Chondrocyte (in vitro differentiated cells): ENCODE results near the gene TGFBR1. TPM values are rescaled to one million over a fixed set of nuclear protein-coding genes. Genes with fewer than 3 reads are reported as not detected.
A peak's percentile ranks its signal among the peaks of the same experiment; 100 is the strongest.

Experiments used
- DNase-seq: peaks from one replicate; pipeline ENCODE4 v3.0.0; 2021; ENCODE audit warnings: mixed read lengths, low spot score
- H3K27ac Mint-ChIP-seq: one replicate; pipeline ENCODE4 v1.8.0; 2021; ENCODE audit warnings: mild to moderate bottlenecking, moderate library complexity, mixed read lengths; ENCODE audit not compliant: unreplicated experiment
- H3K27me3 Mint-ChIP-seq: 2 replicates; pipeline ENCODE4 v1.8.0; 2021; ENCODE audit warnings: low read depth, mixed read lengths
- H3K36me3 Mint-ChIP-seq: 2 replicates; pipeline ENCODE4 v1.8.0; 2021; ENCODE audit warnings: low read depth, mixed read lengths
- H3K4me1 Mint-ChIP-seq: 2 replicates; pipeline ENCODE4 v1.8.0; 2021; ENCODE audit warnings: low read depth, mild to moderate bottlenecking, mixed read lengths
- H3K4me3 Mint-ChIP-seq: one replicate; pipeline ENCODE4 v1.8.0; 2021; ENCODE audit warnings: mild to moderate bottlenecking, moderate library complexity, mixed read lengths; ENCODE audit not compliant: unreplicated experiment
- H3K9me3 Mint-ChIP-seq: 2 replicates; pipeline ENCODE4 v1.8.0; 2021; ENCODE audit warnings: low read depth, mixed read lengths
- long read RNA-seq: library from polyadenylated mRNA; stranded (forward); transcript quantifications from one replicate; pipeline ENCODE4 v2.0.0, GENCODE V29; 2021
- total RNA-seq: library from RNA; stranded (reverse); gene quantifications from 3 replicates; pipeline ENCODE4 v1.2.1, GENCODE V29; 2021
- TF ChIP-seq, protein P1 (sequence below): fragments of 200-600 bp; sonication (generic); IDR thresholded peaks from 2 replicates; pipeline ENCODE4 v1.5.0; 2021; ENCODE audit warnings: antibody characterized with exemption, mild to moderate bottlenecking, moderate library complexity

The TGFBR1 gene
- total RNA-seq: 71.1 to 109 TPM (median 105 TPM) in 3 replicates
- long read RNA-seq, full-length matches to known transcripts: 238 of 261 reads
- long read RNA-seq, partial matches to known transcripts: 3 of 261 reads
- long read RNA-seq, other reads (novel, unspliced or antisense): 20 of 261 reads

DNA sequence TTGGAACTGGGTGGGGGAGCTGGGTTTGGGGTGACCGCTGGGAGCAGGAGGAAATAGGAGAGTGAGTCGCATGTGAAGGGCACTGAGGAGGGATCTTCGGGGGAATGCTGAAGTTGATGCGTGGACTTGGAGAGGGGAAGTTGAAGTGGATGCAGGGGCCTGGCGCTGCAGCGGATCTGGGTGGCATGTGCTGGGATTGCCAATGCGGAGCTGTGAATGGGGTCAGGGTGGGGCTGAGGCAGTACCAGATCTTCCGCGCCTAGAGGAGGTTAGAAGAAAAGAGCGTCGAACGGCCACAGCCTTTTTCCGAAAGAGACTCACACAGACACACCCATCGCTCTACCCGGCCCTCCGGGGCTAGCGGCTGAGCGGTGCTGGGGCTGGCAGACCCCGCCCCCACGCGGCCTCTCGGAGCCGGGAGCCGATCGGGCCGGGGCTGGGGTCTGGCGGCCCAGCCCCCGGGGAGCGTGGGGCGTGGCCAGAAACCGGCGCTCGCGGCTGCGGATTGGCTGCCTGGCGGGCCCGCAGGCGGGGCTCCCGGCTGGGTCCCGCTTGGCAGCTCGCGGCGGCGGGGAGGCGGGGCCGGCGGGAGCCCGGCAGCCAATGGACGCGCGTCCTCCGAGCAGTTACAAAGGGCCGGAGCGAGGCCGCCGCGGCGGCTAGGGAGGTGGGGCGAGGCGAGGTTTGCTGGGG is at the start of gene TGFBR1:
TSS of gene TGFBR1 (plus strand) at position 655 of the 693 bp plus-strand sequence. CDS start 93 bp downstream, outside the sequence.
- H3K27me3 Mint-ChIP-seq: no peaks in the 10 kb centered on the region
- peak within 1 kb of the TSS; percentile 81 for H3K4me3 Mint-ChIP-seq
- no peaks in the 10 kb centered on the region for H3K9me3 Mint-ChIP-seq
- H3K4me1 Mint-ChIP-seq: peaks cover 59% of the 10 kb centered on the region
- DNase-seq: peak; percentile 96
- TF ChIP-seq, protein P1, sequence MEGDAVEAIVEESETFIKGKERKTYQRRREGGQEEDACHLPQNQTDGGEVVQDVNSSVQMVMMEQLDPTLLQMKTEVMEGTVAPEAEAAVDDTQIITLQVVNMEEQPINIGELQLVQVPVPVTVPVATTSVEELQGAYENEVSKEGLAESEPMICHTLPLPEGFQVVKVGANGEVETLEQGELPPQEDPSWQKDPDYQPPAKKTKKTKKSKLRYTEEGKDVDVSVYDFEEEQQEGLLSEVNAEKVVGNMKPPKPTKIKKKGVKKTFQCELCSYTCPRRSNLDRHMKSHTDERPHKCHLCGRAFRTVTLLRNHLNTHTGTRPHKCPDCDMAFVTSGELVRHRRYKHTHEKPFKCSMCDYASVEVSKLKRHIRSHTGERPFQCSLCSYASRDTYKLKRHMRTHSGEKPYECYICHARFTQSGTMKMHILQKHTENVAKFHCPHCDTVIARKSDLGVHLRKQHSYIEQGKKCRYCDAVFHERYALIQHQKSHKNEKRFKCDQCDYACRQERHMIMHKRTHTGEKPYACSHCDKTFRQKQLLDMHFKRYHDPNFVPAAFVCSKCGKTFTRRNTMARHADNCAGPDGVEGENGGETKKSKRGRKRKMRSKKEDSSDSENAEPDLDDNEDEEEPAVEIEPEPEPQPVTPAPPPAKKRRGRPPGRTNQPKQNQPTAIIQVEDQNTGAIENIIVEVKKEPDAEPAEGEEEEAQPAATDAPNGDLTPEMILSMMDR: peak; percentile 44
- H3K27ac Mint-ChIP-seq: peak within 1 kb of the TSS; percentile 87
- no peaks in the 10 kb centered on the region for H3K36me3 Mint-ChIP-seq

DNA sequence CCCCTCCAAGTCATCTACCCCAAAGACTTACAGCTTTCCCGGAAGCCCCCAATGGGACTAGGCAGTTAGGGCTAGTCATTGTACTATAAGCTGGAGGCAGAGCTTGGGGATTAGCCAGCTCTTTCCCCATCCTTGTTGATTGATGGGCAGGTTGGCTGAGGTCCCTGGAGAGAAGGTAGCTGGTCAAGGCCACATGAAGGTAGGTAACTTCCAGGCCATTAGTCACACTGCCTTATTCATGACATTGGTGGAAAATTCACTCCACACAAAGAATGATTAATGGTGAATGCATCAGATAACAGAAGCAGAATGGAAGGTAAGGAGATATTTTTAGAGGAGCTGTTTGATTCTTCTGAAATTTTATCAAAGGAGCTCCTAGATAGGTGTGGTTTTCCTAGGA is 49.5 kb upstream of the TGFBR1 start:
- no peak for DNase-seq
- Mint-ChIP-seq H3K36me3 (no peaks in the 10 kb centered on the region), H3K4me1 (peaks cover 41% of the 10 kb centered on the region), H3K9me3 (peaks cover 6% of the 10 kb centered on the region), H3K27me3 (no peaks in the 10 kb centered on the region), H3K4me3 (no peak overlapping the region), H3K27ac (no peak overlapping the region)
- TF ChIP-seq, protein P1: no peak

DNA sequence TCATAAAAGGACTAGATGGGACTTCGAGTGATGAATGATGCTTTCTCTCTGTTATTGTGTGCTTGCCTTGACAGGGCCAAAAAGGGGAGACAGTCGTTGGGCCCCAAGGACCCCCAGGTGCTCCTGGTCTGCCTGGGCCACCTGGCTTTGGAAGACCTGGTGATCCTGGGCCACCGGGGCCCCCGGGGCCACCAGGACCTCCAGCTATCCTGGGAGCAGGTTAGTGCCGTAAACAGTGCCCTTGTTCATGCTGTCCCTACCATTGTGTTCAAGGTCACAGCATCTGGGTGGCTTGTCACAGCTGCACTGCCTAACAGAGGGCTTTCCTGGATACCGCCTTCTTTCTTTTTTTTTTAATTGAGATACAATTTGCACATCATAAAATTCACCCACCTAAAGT is 48.7 kb upstream of the TGFBR1 start:
- H3K36me3 Mint-ChIP-seq: no peaks in the 10 kb centered on the region
- H3K27me3 Mint-ChIP-seq: no peaks in the 10 kb centered on the region
- H3K27ac Mint-ChIP-seq: no peak overlapping the region
- peaks cover 6% of the 10 kb centered on the region for H3K9me3 Mint-ChIP-seq
- TF ChIP-seq, protein P1: no peak
- H3K4me1 Mint-ChIP-seq: peaks cover 41% of the 10 kb centered on the region
- no peak for DNase-seq
- H3K4me3 Mint-ChIP-seq: no peak overlapping the region

DNA sequence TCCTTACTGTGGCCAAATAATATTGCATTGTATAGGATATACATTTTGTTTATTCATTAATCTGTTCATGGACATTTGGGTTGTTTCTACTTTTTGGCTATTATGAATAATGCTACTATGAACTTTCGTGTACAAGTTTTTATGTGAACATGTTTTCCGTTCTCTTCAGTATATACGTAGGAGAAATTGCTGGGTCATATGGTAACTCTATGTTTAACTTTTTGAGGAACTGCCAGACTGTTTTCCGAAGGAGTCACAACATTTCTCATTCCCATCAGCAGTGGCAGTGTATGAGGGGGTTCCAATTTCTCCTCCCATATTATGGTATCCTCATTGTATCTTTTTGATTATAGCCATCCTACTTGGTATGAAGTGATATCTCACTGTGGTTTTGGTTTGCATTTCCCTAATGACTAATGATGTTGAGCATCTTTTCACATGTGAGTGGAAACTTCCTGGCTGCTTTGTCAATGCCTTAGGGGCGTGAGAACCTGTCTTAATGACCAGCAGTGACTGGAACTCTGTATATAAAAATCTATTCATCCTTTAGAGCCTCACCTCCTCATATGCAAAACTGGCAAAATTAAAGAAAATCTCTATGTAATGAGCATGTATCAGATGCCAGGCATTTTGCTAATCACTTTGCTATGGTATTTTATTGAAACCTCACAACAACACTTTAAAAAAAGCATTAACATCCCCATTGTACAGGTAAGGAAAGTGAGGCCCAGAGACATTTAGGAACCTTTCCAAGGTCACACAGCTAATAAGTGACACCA is 47.8 kb upstream of the TGFBR1 start:
- peaks cover 6% of the 10 kb centered on the region for H3K9me3 Mint-ChIP-seq
- peaks cover 41% of the 10 kb centered on the region for H3K4me1 Mint-ChIP-seq
- TF ChIP-seq, protein P1: no peak
- H3K4me3 Mint-ChIP-seq: no peak overlapping the region
- DNase-seq: no peak
- no peaks in the 10 kb centered on the region for H3K36me3 Mint-ChIP-seq
- H3K27ac Mint-ChIP-seq: no peak overlapping the region
- H3K27me3 Mint-ChIP-seq: peaks cover under 1% of the 10 kb centered on the region
